ENCODE results near the gene ADCK1.

DNA sequence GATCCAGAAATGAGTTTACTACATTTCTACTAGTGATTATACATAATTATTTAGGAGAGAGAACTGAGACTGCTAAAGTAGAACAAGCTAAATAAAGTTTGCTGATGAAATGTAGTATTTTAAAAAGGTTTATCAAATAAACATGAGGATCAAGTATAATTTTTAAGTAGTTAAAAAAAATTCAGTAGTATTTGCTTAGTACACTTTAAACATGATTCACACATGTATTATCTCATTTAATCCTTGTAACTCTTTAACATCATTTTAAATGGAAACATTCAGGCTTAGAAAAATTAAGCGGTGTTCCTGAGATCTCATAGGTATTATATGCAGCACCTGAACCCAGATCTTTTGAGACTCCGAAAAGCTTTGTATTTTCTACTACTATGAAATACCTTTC, 47.6 kb upstream of the ADCK1 start:
- no peak for TF ChIP-seq RAD21 (CRISPR knock-in tag; conservative IDR thresholded peaks at IDR 0.05 in 1 of 2, IDR thresholded peaks at IDR 0.05 in 1 of 2)
- TF ChIP-seq MAFF (IDR thresholded peaks at IDR 0.05; ENCODE audit: low read length): no peak
- TF ChIP-seq, protein P1, sequence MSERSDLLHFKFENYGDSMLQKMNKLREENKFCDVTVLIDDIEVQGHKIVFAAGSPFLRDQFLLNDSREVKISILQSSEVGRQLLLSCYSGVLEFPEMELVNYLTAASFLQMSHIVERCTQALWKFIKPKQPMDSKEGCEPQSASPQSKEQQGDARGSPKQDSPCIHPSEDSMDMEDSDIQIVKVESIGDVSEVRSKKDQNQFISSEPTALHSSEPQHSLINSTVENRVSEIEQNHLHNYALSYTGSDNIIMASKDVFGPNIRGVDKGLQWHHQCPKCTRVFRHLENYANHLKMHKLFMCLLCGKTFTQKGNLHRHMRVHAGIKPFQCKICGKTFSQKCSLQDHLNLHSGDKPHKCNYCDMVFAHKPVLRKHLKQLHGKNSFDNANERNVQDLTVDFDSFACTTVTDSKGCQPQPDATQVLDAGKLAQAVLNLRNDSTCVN (CRISPR knock-in tag; IDR thresholded peaks at IDR 0.05): no peak
- TF ChIP-seq, protein P2, sequence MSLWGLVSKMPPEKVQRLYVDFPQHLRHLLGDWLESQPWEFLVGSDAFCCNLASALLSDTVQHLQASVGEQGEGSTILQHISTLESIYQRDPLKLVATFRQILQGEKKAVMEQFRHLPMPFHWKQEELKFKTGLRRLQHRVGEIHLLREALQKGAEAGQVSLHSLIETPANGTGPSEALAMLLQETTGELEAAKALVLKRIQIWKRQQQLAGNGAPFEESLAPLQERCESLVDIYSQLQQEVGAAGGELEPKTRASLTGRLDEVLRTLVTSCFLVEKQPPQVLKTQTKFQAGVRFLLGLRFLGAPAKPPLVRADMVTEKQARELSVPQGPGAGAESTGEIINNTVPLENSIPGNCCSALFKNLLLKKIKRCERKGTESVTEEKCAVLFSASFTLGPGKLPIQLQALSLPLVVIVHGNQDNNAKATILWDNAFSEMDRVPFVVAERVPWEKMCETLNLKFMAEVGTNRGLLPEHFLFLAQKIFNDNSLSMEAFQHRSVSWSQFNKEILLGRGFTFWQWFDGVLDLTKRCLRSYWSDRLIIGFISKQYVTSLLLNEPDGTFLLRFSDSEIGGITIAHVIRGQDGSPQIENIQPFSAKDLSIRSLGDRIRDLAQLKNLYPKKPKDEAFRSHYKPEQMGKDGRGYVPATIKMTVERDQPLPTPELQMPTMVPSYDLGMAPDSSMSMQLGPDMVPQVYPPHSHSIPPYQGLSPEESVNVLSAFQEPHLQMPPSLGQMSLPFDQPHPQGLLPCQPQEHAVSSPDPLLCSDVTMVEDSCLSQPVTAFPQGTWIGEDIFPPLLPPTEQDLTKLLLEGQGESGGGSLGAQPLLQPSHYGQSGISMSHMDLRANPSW (CRISPR knock-in tag; IDR thresholded peaks at IDR 0.05): no peak
- TF ChIP-seq TBL1XR1 (IDR thresholded peaks at IDR 0.05; ENCODE audit: low read length in 2 of 2): no peak
- TF ChIP-seq POLR2AphosphoS5 (IDR thresholded peaks at IDR 0.05; ENCODE audit: control insufficient read depth, insufficient read depth, low read depth, low read length): no peak

Data from K562 (cell line).